Hematopoietic multipotent progenitor cell treated with erythropoietin and hydrocortisone succinate and interleukin-3 and kit ligand, for 15 days (in vitro differentiated cells): ENCODE measurements around the gene RGL4.
A peak's percentile ranks its signal among the peaks of the same experiment; 100 is the strongest.

ENCODE experiments used
- DNase-seq: peaks from one replicate; pipeline ENCODE4 v3.0.0-alpha.2; 2015; ENCODE audit warnings: low spot score

RGL4 gene

DNA sequence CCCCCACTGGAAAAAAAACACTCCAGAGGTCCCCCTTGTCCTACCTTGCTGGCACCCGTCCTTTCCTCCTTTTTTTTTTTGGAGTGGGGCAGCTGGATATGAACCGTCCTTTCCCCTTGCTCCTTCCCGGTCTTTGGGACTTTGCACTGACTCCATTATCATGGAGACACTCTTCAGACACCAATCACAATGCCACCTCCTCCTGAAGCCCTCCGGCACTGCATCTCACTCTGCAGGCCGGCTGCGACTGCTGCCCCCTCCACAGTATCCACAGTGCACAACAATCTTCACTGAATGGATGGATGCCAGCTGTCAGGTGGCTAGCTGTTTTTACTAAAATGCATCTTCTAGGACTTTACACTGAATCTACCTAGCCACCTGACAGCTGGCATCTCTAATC, 12.7 kb upstream of the RGL4 start:
- DNase-seq, result no peak

DNA sequence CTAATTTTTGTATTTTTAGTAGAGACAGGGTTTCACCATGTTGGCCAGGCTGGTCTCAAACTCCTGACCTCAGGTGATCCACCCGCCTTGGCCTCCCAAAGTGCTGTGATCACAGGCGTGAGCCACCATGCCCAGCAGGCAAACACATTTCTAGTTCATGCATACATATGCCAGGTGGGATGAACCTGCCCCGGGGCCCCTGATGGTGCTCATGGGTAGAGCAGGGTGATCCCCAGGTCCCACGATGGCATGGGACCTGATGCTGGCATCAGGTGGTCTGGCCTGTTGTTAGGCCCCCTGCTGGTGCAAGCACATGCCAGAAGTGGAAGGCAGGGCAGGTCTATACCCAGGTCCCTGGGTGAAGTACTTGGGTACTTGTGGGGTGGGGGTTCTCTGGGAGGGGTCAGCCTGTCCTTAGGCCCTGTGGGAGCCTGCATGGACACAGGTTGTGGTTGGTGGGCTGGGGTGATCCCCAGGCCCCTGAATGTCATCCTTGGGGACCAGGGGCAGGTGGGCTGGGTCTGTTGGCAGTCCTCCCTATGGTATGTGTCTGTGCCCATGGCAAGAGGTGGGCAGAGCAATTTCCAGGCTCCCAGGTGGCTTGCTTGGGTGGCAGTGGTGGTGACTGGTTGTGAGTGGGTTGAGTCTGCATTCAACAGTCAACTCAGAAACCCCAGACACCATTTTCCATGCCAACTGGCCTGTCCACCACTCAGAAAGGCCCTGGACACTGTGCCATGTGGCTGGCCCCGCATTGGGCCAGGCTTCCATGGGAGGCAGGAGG, 9.6 kb upstream of the RGL4 start:
- no peak for DNase-seq

DNA sequence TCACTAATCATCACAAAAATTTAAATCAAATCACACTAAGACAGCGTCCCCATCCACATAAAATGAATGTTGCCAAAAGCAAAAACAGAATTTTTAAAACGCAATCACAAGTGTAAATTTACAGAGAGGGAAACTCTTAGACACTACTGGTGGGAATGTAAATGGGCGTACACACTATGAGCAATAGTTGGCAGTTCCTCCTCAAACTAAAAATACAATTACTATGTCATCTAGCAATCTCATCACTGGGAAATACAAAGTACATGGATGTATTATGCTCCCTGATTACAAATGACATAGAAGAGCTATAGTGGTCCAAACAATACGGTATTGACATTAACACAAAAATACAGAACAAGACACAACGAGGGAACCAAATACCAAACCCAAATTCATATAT, 8.7 kb upstream of the RGL4 start:
- no peak for DNase-seq

DNA sequence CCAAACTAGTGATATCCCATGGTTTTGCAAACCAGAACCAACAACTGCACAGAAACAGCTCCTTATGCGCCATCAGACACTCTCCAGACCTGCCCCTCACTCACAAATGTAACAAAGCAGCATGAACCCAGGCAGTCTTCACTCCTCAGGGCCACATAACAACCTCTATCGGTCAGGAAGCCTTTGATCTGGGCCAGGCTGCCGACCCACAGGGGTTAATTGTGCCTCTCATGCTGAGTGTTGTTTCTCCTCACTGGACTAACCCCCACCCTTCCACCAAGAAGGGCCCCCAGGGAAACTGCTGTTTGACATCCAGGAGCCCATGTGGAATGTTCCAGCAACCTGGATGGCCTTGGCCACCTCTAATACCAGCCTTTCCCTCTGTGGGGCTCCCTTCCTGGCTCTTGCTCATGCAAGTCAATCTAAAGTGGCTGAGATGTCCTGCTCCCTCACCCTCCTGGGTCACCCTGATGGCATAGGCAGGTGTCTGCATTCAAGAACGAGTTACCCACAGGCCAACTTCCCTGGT, 7.9 kb upstream of the RGL4 start:
- peak; percentile 15 for DNase-seq

DNA sequence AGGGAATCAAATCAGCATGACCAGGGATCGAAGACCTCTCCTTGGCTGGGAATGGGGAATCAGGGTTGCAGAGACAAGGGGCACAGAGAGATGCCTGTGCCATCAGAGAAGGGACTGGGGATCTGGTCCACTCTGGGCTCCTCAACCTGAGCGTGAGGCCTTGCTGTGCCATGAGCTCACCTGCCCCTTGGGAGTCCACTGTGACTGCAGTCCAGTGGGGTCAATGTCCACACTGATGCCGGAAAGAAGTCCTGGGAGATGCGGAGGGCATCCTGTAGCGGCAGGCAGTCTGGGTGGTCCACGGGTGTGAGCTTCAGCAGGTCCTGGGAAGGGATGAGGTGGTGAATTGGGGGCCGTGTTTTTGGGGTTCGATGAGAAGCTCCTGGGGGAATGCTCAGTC, 7.3 kb upstream of the RGL4 start:
- DNase-seq, result no peak

DNA sequence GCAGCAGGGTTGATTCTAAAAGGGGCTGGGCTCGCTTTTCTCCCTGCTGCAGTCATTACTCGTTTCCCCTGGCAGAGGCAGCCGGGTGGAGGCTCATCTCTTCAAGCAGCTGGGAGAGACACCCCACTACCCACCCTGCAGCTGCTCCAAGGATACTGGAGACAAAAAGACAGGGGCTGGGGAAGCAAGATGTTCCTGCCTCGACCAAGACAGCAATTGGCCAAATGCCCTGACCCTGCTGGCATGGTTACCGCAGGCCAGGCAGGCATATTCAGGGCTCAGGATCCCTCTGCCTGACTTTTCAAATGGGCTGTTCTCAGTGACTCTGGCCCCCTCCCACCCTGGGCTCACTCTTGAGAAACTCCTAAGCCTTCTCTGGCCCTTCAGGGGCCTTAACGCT, 6.8 kb upstream of the RGL4 start:
- peak; percentile 71 for DNase-seq

DNA sequence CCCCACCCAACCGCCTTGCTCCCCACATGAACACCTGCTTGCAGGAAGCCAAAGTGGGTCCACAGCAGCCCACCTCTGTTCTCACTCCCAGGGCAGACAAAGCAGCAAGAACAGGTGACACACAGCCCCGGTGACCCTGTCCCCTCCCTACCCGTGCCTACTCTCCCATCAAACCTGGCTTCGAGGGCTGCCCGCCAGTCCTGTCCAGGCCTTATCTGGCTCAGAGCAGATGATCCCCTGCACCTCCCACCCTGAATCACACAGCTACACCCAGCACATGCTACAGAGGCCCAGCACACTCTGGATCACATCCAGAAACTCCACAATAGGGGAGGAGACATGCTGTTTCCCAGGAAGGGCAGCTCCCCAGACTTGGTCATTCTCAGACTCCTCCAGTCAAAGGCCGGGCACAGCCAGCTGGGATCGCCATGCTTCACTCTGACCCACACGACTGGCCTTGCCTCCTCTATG, 6.2 kb upstream of the RGL4 start:
- DNase-seq, result peak; percentile 90

DNA sequence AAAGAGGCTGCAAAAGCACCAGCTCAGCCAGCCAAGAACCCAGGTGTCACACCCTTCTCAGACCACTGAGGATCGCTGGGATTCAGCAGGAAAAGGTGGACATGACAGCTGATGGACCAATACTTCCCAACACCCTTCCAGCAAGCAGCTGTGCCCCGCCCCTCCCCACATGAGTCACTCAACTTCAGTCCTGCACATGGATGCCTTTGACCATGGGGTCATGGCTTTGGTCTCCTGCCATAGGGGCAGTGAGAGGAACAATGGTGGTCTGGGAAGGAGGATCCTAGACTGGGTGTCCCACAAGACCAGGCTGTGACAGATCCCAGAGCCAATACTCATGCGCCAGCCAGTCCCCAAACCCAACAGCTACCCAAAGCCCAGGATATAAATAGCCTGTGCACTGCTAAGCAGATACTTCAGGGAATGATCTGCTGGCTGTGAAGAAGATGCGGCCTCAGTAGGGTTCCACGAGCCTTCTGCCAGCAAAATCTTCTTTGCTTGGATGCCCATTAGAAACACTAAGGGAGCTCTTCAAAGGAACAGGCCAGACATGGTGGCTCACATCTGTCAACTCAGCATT, 5.5 kb upstream of the RGL4 start:
- peak; percentile 38 for DNase-seq

DNA sequence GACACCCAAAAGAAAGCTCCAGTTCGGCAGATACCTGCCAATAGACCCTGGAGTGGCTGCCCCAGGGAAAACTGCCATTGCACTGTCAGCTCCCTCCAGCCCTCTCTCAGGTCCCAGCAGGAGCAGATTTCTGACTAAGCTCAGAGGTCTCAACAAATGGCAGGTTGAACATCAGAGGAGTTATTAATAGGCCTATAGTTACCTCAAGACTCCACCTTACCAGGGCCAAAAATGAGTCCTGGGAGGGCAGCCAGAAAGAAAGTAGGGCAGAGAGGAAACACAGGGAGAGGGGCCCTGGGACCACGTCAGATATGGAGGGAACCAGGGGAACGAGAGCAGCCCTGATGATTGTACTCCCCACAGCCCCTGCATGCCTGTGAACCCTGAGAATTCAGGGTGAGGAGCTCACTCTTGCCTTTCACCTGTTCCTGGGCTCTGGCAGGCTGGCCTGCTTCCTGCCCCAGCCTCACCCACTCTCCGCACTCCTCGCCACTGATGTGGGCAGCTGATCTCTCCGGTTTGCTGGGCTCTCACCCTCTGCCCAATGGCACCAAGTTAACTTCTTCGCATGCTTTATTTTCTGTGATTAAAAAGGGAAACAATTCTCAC, 4.3 kb upstream of the RGL4 start:
- DNase-seq, result no peak

DNA sequence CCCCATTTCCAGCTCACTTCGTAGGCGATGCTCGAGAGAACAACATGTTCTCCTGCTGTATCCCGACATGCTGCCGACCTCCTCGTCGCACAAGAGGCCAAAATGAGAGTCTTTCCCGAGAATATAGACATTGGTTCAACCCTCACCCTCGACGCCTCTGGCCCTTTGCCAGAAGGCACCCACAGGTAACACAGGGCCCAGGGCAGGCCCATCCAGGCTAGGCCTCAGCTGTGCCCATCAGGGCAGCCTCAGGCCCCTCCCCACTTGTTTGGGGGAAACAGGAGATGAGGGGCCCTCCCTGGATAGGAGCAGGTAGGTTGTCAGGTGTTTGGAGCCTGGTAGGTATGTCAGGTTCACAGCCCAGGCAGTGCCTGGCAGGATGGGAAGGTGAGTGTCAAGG, 2.7 kb upstream of the RGL4 start:
- DNase-seq, result no peak

DNA sequence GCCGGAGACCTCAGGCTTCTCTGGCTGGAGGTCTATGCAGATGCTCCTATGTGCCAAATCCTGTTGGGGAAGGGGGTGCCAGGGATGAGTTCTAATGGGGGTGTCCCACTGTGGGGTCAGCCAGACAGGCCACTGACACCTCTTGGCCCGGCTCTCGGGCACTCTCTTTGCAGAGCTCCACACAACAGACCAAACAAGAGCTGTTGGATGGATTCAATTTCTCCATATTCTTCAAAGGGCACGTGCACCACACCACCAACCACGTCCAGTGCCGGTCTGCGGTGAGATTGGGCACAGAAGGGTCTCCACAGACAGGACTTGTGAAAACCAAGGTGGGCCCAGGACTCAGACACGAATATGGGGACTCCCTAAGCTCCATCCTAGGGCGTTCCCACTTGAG, 2.2 kb upstream of the RGL4 start:
- DNase-seq, result no peak

DNA sequence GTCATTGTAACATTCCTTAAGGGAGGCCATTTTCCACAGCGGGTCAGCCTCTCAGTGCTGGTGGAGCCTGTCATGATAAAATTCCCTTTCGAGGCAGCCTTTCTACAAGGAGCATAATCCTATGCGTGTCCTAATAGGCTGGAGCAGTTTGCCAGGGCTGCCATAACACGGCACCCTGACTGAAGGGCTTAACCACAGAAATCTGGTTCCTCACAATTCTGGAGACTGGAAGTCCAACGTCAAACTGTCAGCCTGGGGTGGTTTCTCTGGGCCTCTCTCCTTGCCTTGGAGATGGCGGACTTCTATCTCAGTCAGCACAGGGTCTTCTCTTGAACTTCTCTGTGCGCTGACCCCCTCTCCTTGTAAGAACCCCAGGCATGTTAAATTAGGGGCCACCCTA, 1.4 kb upstream of the RGL4 start:
- no peak for DNase-seq

DNA sequence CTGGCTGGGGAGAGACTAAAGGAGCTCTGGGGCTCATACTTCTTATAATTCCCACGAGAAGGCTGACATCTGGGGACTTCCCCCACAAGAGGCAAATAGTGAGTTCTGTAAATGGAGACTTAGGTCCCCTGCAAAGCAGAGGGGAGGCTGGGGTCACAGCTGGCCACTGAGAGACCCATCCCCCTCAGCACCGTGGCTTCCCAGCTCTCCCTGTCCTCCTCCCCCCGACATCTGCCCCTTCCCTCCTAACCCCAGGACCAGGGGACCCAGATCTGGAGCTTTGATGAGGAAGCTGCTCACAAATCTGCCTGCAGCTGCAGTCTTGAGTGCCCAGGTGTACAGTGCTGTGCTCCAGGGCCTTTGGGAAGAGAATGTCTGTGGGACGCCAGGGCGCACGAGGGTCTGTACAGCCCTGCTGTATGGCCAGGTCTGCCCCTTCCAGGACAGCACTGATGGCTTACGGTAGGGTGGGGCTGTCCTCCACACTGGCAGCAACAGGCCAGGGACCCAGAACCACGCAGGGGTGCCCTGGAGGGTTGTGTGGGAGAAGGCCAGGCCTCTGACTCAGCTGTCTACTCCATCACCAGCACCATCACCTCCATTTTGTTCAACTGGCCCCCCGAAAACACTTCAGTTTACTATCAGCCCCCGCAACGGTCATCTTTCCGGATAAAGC, 1.1 kb downstream of the RGL4 start:
- DNase-seq, result no peak

DNA sequence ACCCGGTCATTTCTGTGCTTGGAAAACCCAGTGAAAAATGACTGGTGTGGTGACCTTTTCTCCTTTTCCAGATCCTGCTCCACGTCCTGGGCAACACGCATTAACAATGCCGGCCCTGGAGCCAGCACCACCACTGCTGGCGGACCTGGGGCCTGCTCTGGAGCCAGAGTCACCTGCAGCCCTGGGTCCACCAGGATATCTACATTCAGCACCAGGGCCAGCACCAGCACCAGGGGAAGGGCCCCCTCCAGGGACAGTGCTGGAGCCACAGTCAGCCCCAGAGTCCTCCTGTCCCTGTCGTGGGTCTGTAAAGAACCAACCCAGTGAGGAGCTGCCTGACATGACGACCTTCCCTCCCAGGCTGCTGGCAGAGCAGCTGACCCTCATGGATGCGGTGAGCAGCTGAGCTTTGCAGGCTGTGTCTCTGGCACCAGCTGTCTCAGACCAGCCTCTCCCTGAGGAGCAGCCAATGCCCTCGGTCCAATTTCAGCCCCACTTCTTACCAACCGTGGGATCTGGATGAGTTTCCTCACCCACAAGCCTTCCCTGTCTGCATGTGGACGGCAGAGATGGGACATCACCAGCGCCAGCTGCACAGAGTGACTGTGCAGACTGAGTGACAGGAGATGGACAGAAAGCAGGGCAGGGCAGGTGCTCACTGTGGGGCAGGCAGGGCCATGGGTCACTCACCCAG, 1.9 kb downstream of the RGL4 start:
- no peak for DNase-seq

DNA sequence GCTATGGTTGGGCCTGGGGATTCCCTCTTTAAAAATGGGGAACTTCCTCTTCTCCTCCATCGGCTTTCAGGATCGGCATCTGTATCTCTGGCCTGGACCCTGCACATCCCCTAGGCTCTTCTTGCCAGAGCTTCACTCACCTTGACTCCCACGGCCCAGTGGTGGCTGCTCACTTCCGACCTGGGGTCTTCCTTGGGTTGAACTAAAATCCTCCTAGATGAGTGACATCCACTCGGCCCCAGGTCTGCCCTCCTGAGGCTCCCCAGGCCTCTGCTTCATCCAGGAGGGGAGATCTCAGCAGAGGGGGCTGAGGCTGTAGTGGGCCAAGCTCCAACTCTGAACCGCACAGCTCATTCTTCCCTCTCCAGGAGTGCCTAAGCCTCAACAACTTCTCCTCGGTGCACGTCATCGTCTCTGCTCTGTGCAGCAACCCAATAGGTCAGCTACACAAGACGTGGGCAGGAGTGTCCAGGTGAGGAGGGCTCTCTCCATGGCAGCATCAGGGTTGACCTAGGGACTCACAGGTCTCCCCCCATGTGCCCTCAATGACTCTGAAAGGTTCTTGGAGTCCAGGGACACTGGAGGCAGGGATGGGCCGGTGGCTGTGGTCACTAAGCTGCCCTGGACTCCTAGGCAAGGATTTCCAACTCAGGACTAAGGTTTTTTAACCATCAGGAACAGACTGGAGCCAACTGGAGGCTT, 3.3 kb downstream of the RGL4 start:
- DNase-seq, result no peak

DNA sequence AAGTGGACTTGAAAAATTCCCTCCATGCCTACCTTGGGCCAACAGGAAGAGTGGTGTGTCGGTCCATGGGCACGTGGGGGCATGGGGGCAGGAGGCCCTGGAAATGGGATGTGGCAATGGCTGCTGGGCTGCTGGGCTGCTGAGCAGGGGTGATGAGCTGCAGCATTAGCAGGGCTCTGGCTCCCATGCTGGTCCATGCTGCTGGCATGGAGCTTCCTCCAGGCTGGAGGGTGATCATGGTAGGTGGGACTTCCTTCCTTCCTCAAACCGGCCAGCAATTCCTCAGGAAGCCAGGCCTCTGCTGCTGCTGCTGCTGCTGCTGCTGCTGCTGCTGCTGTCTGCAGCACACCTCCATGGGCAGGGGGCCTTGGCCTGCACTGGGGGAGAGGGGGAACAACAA, 4.3 kb downstream of the RGL4 start:
- DNase-seq, result no peak

DNA sequence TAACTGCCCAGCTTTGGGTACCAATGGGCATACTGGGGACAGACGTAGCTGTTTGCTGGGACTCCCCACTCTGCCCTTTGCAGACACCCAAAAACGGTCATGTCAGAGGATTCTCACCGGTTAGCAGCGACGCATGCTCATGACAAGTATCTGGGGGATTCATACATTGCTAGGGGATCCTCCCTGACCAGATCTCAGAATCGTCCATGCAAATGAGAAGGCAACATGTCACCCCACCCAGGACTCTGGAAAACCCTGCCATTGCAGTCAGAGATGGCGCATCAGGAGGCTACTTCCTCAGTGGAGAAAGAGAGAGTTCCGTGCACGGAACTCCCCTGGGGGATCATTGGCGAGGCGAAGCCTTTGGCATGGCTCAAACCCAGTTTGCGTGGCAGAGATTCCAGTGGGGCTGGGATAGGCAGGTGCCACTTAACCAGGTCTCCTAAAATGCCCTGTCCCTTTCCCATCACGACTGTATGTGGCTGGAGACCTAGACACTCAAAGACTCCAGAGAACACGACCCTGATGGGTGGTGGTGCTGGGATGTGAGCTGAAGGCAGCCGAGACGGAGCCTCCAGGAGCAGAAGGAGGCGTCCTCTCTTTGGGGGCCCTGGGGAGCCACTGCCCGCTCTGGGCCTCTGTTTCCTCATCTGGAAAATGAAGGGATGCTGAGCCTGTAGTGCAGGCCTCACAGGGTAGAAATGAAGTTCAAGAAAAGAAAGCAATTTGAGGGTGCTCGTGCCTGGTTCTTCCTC, 4.9 kb downstream of the RGL4 start:
- DNase-seq, result no peak

DNA sequence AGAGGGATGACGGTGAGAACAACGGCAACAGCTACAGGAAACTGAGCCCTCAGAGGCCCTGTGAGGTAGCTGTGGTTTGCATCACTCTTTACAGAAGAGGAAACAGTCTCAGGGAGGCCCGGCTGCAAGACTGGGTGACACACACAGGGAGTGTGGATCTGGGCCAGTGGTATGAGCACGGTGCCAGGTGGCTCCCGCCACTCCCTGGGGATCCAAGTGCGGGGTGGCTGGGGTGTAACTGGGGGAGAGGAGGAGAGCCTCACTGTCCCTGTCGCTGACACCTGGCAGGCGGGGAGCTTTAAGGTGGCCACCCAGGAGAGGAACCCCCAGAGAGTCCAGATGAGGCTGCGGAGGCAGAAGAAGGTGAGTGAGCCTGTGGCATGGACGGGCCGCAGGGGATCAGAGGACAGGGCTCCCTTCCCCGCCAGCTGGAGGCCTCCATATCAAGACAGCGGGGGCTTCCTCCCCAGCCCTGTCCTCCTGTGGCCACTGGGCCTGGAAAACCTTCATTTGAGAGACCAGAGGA, 5.6 kb downstream of the RGL4 start:
- no peak for DNase-seq

DNA sequence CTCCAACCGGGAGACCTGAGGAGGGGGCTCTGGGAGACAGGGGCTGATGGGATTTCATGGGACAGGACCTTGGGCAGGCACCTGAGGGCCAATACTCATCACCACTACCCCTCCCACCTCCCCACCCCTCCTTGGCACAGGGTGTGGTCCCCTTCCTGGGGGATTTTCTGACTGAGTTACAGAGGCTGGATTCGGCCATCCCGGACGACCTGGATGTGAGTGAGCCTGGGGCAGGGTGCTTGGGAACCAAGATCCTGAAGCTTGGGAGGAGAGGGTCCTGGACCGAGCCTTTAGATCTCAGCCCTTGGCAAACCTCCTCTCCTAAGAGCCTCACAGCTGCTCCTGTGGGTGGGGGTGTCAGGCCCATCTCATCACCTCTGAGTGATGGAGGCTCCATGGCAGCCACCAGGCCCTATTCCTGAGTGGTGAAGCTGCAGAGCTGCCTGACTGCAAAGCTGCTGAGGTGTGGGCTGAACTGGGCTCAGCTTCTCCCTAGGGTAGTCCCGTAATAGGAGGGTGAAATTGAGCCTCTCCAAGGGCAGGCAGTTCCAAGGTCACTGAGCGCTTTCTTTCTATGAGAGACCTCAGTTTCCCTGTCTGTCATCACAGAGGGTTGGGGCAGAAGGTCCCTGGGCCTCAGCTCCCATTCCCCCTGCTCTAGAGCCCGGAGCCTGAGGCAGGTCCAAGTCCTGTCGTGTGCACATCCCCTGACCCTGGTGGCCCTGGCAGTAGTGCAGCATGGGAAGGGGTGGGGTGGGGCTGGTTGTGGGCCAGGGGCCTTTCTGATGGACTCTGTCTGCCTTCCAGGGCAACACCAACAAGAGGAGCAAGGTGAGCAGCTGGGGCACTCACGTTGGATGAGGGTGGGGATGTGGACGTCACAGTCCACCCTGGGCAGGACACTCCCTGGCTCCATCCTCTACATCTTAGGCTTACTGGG, 6.5 kb downstream of the RGL4 start:
- no peak for DNase-seq
